Gastrocnemius medialis (tissue), 4 donors: ENCODE results near the gene NAGA.
A peak's percentile ranks its signal among the peaks of the same experiment; 100 is the strongest.

Experiments used
- POLR2A ChIP-seq, 2 donors: fragments of 450-650 bp; IDR thresholded peaks; one replicate each; pipeline ENCODE4 v1.6.1; 2017; ENCODE audit warnings: antibody characterized with exemption in 2 of 2, mild to moderate bottlenecking in 2 of 2, moderate library complexity in 2 of 2
- TF ChIP-seq, protein P1 (sequence below), 5 experiments: fragments of 450-650 bp in 3 of 5; fragments of 200-600 bp in 2 of 5; sonication (generic) in 2 of 5; IDR thresholded peaks in 4 of 5; conservative IDR thresholded peaks in 1 of 5; 1 replicate in 4 of 5; 2 replicates in 1 of 5; pipeline ENCODE4 v1.5.1; 2016 to 2019; ENCODE audit warnings: antibody characterized with exemption in 5 of 5, mild to moderate bottlenecking in 3 of 5, moderate library complexity in 3 of 5

DNA sequence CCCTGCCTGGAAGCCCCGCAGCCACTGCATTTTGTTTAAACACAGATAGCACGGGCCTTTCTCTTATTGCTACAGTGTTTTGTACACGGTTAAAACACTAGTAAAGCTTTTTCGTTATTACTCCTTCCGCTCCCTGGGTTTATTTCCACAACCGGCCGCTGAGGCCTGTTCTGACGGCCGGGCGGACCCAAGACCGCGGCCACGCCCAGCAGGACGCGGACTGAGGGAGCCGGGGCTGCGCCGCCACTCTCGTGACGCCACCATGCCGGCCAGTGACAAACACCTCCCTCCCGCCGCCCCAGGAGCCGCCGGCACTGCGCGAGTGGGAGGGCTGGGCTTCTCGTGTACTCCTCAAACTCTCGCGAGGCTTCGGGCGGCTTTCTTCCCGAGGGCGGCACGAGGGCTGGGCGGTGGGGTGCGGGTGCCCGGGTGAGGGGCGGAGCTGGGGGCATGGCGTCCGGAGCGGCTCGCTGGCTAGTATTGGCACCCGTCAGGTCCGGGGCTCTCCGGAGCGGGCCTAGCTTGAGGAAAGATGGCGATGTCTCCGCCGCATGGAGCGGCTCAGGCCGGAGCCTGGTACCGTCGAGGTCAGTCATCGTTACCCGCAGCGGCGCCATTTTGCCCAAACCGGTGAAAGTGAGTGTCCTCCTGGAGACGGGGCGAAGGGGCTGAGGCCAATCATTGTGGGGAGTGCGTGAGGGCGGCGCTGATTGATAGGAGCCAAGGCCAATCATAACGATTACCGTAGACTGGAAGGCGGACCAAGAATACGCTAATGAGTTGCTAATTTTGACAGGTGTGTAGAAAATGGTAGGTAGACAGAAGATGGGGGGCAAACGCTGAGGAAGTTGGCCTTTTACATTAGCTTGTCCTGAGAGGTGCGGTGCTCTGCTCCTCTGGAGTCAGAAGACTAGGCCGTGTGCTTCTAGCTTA, 9.0 kb upstream of the NAGA start, which contains the start of gene SMDT1:
- TF ChIP-seq, protein P1, sequence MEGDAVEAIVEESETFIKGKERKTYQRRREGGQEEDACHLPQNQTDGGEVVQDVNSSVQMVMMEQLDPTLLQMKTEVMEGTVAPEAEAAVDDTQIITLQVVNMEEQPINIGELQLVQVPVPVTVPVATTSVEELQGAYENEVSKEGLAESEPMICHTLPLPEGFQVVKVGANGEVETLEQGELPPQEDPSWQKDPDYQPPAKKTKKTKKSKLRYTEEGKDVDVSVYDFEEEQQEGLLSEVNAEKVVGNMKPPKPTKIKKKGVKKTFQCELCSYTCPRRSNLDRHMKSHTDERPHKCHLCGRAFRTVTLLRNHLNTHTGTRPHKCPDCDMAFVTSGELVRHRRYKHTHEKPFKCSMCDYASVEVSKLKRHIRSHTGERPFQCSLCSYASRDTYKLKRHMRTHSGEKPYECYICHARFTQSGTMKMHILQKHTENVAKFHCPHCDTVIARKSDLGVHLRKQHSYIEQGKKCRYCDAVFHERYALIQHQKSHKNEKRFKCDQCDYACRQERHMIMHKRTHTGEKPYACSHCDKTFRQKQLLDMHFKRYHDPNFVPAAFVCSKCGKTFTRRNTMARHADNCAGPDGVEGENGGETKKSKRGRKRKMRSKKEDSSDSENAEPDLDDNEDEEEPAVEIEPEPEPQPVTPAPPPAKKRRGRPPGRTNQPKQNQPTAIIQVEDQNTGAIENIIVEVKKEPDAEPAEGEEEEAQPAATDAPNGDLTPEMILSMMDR (IDR thresholded peaks at IDR 0.05 in 4 of 5, conservative IDR thresholded peaks at IDR 0.05 in 1 of 5): peak in 1 of 5 experiments; percentile 26
- TF ChIP-seq POLR2A (IDR thresholded peaks at IDR 0.05): peak; percentile 97
